Measurements from ENCODE around the gene CLIC3.
A peak's percentile ranks its signal among the peaks of the same experiment; 100 is the strongest.

DNA sequence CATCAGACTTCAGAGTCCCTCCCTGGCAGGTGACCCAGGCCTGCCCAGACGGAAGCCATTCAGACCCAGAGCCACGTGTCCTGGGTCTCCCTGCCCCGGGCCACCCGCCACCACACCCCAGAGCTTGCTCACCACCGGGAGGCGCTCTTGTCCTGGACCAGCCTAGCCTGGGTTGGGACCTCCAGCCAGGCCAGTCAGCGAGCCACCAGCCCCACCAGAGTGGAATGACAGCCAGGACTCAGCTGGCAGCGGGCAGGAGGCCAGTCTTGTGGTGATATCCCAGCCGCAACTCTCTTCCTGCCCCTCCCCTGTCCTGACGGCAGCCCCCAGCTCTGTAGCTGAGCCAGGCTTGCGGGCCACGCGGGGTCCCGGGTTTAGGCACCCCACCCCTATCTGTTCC lies 20.7 kb downstream of the CLIC3 start:
- TF ChIP-seq, protein P1, sequence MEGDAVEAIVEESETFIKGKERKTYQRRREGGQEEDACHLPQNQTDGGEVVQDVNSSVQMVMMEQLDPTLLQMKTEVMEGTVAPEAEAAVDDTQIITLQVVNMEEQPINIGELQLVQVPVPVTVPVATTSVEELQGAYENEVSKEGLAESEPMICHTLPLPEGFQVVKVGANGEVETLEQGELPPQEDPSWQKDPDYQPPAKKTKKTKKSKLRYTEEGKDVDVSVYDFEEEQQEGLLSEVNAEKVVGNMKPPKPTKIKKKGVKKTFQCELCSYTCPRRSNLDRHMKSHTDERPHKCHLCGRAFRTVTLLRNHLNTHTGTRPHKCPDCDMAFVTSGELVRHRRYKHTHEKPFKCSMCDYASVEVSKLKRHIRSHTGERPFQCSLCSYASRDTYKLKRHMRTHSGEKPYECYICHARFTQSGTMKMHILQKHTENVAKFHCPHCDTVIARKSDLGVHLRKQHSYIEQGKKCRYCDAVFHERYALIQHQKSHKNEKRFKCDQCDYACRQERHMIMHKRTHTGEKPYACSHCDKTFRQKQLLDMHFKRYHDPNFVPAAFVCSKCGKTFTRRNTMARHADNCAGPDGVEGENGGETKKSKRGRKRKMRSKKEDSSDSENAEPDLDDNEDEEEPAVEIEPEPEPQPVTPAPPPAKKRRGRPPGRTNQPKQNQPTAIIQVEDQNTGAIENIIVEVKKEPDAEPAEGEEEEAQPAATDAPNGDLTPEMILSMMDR (IDR thresholded peaks at IDR 0.05): peak in 2 of 6 experiments; percentile 15 to 40
- no peak for TF ChIP-seq POLR2A (IDR thresholded peaks at IDR 0.05)

Data from esophagus squamous epithelium (tissue), 4 donors.